Measurements from ENCODE around the gene BMERB1. TPM values are rescaled to one million over a fixed set of nuclear protein-coding genes. Genes with fewer than 3 reads are reported as not detected.
"Not testable (repeated sequence)": the region's sequence is repeated elsewhere in the genome, so short reads cannot be mapped to it uniquely, and the experiment has no call there.

BMERB1 gene
- total RNA-seq, 2 donors from 2014 or later, result 55.0 to 55.3 TPM

GRCh38 chr16:15573274-15573895, 139.0 kb downstream of the BMERB1 start:
- no peak overlapping the region for H3K4me3 ChIP-seq
- H3K36me3 ChIP-seq, result no peaks in the 10 kb centered on the region
- H3K27ac ChIP-seq, result no peak overlapping the region
- no peaks in the 10 kb centered on the region for H3K9me3 ChIP-seq
- no peak for DNase-seq (ENCODE audit: low spot score)
- no peaks in the 10 kb centered on the region for H3K4me1 ChIP-seq
- no peaks in the 10 kb centered on the region for H3K27me3 ChIP-seq
- no peak for TF ChIP-seq CTCF (IDR thresholded peaks at IDR 0.05)

- not testable (repeated sequence) for DNase-seq (ENCODE audit: low spot score); H3K4me1 ChIP-seq; H3K36me3 ChIP-seq; H3K27ac ChIP-seq; H3K9me3 ChIP-seq; H3K27me3 ChIP-seq; H3K4me3 ChIP-seq
These were observed 139.7 kb downstream of the BMERB1 start for GRCh38 chr16:15573896-15574613.

GRCh38 chr16:15574614-15574948, 140.2 kb downstream of the BMERB1 start:
- no peaks in the 10 kb centered on the region for H3K4me1 ChIP-seq
- no peak overlapping the region for H3K27ac ChIP-seq
- H3K36me3 ChIP-seq, result no peaks in the 10 kb centered on the region
- H3K4me3 ChIP-seq, result no peak overlapping the region
- no peak for DNase-seq (ENCODE audit: low spot score)
- no peak for TF ChIP-seq CTCF (IDR thresholded peaks at IDR 0.05)
- no peaks in the 10 kb centered on the region for H3K27me3 ChIP-seq
- no peaks in the 10 kb centered on the region for H3K9me3 ChIP-seq

GRCh38 chr16:15575293-15576049, 141.1 kb downstream of the BMERB1 start:
- Histone ChIP-seq H3K4me3 (no peak overlapping the region), H3K4me1 (no peaks in the 10 kb centered on the region), H3K36me3 (no peaks in the 10 kb centered on the region), H3K9me3 (no peaks in the 10 kb centered on the region), H3K27me3 (no peaks in the 10 kb centered on the region), H3K27ac (no peak overlapping the region)
- no peak for DNase-seq (ENCODE audit: low spot score)
- TF ChIP-seq CTCF (IDR thresholded peaks at IDR 0.05), result no peak

- Histone ChIP-seq H3K36me3 (peaks cover 9% of the 10 kb centered on the region), H3K27ac (no peak overlapping the region)
- no peak for TF ChIP-seq CTCF (IDR thresholded peaks at IDR 0.05)
These were observed 142.9 kb downstream of the BMERB1 start for GRCh38 chr16:15576960-15577958.

More at GRCh38 chr16:15576960-15577958, 142.9 kb downstream of the BMERB1 start:
- H3K27me3 ChIP-seq, result no peaks in the 10 kb centered on the region
- no peaks in the 10 kb centered on the region for H3K4me1 ChIP-seq
- no peaks in the 10 kb centered on the region for H3K9me3 ChIP-seq
- H3K4me3 ChIP-seq, result no peak overlapping the region
- no peak for DNase-seq (ENCODE audit: low spot score)
